HG03060 (cell line): ENCODE data around the gene AMDHD1.

Experiments used
- ATAC-seq: cut with Tn5 transposase; IDR thresholded peaks from one replicate; pipeline ENCODE4 v1.9.1; 2021; ENCODE audit warnings: low read depth, moderate number of reproducible peaks; ENCODE audit not compliant: unreplicated experiment

Gene AMDHD1

GRCh38 chr12:95943330-95943842 is at the start of gene AMDHD1:
Gene AMDHD1 (plus strand): TSS chr12:95943331. CDS start chr12:95943399, 68 bp downstream.
- ATAC-seq, result peak; percentile 26

DNA sequence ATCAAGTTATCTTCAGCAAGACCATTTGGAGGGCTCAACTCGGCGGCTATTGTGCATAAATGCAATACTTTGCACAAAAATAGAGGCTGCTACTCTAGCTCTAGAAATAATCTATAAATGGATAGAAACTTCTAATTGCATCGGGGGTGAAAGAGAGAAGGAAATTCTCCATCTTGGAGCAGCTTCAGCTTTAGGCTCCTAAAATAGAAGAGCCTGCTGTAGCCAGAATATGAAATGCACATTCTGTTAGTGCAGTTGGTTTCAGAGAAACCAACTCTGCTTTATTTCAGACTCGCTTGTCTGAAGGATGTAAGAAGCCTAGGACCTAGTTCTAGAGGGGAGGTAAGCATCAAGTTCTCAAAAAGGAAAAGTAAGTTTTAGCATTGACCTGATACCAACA is 46.3 kb upstream of the AMDHD1 start:
- no peak for ATAC-seq

DNA sequence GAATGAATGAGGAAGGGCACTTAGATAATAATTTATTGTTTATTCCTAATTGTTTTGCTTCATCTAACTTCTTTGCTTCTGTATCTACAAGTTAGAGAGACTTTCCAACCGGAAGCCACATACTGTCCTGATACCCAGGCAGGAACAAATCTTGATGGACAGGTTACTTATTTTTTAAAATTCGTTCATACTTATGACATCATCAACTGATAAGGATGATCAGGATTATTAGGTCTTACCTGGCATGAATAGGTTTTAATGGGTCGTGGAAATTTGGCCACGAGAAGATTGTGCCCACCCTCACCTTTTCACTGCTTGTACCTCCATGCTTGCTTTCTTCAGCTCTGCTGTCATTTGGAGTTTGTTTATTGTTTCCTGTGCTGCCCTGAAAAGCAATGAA is 45.0 kb upstream of the AMDHD1 start:
- no peak for ATAC-seq

- no peak for ATAC-seq
Observed at GRCh38 chr12:95908573-95908972, 34.6 kb upstream of the AMDHD1 start.

- ATAC-seq, result no peak
Observed at GRCh38 chr12:95909871-95910270, 33.3 kb upstream of the AMDHD1 start.

GRCh38 chr12:95918194-95918993 is 24.7 kb upstream of the AMDHD1 start:
- peak; percentile 74 for ATAC-seq

DNA sequence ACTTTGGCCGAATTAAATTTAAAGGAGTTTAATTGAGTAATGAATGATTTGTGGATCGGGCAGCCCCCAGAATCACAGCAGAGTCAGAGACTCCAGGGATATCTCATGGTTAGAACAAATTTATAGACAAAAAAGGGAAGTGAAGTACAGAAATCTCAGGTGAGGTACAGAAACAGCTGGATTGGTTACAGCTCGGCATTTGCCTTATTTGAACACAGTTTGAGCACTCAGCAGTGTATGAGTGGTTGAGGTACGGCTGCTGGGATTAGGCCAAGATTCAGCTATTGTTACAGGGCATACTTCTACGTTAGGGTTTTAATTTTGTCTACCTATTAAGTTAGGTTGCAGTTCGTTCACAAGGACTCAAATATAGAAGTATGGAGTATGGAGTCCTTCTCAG is 24.0 kb upstream of the AMDHD1 start:
- no peak for ATAC-seq

- ATAC-seq, result no peak
Observed at GRCh38 chr12:95922231-95922630, 20.9 kb upstream of the AMDHD1 start.

- ATAC-seq, result no peak
Observed at GRCh38 chr12:95940514-95940913, 2.6 kb upstream of the AMDHD1 start.

- no peak for ATAC-seq
Observed at GRCh38 chr12:95942101-95942523, 1.0 kb upstream of the AMDHD1 start.

DNA sequence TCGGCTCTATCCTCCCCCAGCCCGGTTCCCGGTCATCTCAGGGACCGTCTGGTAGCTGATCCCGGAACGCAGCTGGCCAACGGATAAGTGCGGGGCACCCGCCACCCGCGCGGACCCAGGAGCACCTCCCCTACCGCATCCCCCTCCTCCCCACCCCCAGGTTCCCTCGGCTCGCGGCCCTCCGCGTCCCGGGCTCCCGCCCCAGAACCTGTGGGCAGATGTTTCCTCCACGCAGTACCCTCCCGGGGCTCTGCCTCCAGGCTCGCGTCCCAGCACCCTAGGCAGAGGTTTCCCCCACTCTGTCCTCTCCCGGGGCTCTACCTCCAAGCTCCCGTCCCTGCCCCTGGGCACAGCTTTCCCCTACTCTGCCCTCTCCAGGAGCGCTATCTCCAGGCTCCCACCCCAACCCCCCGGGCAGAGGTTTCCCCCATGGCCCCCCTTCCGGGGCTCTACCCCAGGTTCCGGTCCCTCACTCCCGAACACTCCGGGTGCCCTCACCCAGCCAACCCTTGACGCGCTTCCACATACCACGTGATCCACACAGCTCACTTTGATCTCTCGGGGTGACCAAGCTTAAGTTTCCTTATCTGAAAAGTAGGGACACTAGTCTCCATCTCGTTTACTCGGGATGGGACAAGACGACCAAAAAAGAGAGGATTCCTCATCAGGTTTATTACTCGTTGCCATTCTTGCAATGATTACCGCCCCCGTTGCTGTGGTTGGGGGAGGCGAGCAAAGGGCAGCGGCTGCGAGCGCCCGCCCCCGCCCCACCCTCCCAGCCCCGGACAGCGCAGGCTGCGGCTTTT is 404 bp upstream of the AMDHD1 start, which contains the start of gene CCDC38:
Gene CCDC38, minus strand, starts transcription at position 91 of the 806 bp plus-strand sequence. CDS start 6,105 bp downstream, outside the sequence.
- peak; percentile 90 for ATAC-seq

DNA sequence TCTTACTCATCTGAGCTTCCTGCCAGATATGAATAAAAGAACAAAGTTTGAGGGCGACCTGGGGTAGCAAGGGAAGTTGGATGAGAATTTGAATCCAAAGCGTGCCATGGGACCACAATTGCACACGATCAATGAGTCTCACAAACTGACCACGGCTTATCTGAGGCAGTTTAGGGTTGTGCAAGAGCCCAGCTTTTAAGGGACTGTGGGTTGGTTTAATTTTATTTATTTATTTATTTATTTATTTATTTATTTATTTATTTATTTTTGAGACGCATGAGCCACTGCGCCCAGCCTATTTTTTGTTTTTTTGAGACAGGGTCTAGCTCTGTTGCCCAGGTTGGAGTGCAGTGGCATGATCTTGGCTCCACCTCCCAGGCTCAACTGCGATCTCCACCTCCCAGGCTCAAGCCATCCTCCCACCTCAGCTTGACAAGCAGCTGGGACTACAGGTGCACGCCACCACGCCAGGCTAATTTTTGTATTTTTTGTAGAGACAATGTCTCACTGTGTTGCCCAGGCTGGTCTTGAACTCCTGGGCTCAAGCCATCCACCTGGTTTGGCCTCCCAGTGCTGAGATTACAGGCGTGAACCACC is 1.1 kb downstream of the AMDHD1 start:
- ATAC-seq, result no peak

DNA sequence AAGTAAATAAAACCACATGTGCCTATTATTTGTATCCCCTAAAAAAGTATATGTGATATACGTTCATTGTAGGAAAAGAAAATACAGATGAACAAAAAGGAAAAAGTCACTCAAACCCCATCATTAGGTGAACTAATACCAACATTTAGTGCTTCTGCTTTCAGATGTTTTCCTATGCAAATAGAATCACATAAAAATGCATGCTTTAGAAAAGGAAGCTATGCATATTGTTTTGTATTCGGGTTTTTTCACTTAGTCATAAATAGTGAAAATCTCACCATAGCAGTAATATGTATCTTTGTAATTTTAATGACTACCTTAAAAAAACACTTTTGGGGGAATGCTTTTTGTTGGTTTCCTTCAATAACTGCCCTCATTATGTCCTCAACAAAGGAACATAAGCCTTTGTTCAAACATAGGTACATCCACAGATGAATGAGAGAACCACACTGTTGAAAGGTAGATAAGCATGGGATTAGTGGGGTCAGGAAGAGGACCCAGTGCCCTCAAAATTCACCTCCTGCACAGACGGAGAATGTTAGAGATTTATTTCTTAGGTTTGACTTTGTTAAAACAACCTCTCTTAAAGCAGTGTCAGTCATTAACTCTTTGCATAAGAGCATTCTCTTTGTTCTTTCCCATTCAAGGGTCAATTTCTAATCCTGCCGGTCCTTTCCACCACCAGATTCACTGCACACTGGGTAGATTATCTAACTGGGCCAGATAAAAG is 6.5 kb downstream of the AMDHD1 start:
- ATAC-seq, result no peak

GRCh38 chr12:95951515-95951914 is 8.4 kb downstream of the AMDHD1 start:
- ATAC-seq, result no peak

DNA sequence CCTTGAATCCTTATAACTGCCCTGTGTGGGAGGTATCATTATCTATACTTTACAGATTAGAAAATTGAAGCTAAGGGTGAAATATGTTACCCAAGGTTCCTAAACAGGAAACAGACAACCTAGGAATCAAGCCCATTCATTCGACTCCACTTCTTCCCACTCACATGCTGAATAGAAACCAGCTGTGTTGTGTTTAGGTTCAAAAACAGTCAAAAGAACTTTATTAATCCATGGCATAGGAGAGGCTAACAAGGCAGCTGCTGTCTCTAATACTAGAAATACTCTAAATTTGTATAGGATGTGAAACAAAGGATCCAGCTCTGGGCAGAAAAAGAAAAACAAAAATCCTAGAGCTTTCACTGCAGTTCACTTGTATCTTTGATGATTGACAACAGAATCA is 9.9 kb downstream of the AMDHD1 start:
- ATAC-seq, result no peak

DNA sequence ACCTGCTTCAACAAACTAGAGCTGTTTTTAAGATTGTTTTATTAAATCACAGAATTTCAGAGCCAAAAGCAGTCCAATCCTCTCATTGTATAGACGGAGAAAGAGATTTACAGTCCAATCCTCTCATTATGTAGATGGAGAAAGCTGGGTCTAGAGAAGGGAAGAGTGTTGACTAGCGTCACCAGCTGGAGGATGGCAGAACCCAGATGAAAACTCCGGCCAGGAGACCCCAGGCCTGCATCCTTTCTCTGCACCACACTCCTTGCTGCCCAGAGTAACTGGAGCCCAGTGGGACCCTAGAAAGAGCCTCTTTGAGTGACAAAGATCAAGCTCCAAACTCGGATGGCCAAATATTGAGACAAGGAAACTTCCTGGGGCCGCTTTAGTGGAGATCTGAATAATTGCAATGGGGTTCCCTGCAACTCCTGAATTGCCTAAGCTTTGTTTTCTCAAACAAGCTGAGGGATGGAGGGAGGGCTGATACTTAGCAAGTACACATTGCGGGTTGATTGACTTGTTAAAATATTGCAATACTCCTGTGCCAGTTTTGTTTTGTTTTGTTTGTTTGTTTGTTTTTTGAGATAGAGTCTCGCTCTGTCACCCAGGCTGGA is 12.5 kb downstream of the AMDHD1 start:
- ATAC-seq, result no peak

- ATAC-seq, result no peak
Observed at GRCh38 chr12:95956557-95957145, 13.5 kb downstream of the AMDHD1 start.

DNA sequence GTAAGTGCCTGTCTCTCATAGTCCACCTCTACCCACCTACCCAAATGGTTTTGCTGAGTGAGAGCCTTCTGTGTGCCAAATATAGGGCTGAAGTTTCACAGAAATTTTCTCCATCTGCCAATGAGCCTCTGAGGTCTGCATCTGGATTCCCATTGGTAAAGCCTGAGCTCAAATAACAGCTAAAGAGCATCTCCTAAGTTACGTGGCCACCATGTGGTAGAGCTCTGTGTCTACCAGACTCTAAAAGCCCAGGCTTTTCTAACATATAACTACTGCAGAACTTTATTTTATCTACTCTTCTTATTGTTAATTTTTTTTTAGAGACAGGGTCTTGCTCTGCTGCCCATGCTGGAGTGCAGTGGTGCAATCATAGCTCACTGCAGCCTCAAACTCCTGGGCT is 16.0 kb downstream of the AMDHD1 start:
- no peak for ATAC-seq

DNA sequence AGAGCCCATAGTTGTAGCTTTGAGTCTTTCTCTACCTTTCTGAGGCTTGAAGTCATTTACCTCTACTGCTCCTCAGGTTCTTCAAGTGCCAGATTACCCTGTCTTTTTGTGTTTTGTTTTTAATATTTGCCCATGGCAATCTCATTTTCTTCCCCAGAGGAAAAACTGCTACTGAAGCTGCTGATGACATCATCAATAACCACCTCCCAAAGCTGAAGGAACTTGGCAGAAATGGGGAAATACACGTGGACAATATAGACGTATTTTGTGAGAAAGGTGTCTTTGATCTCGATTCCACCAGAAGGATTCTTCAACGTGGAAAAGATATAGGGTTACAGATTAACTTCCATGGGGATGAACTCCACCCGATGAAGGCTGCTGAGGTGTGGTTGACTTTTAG is 17.1 kb downstream of the AMDHD1 start:
- no peak for ATAC-seq

DNA sequence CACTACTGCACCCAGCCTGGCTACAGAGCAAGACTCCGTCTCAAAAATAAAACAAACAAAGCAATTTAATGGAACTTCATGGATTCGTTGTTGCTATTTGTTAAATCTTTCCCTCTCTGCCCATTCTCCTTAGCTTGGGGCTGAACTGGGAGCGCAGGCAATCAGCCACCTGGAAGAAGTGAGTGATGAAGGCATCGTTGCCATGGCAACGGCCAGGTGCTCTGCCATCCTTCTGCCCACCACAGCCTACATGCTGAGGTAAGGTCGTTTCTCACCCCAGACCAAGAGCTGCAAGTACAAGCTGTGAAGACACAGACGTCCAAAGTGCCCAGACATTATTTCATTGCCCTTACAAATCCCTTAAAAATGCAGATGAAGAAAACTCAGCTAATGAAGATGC is 19.1 kb downstream of the AMDHD1 start:
- no peak for ATAC-seq
